Stimulated activated CD8-positive, alpha-beta memory T cell treated with anti-CD3 and anti-CD28 coated beads, Interleukin-7, amount 100 ng/mL, for 4 hours (primary cell): ENCODE measurements around the gene KAT2B.
"Not testable (repeated sequence)": the region's sequence is repeated elsewhere in the genome, so short reads cannot be mapped to it uniquely, and the experiment has no call there.

Experiments
- DNase-seq, 2 donors: peaks; one replicate each; pipeline ENCODE4 v3.0.0-alpha.2; 2020; ENCODE audit warnings: low read depth in 2 of 2

KAT2B gene

GRCh38 chr3:20039765-20040547, at the start of gene KAT2B:
Gene KAT2B, plus strand, starts transcription at chr3:20040446. Its CDS starts 32 bp downstream, at chr3:20040478.
- peak; percentile 68 to 81 for DNase-seq

DNA sequence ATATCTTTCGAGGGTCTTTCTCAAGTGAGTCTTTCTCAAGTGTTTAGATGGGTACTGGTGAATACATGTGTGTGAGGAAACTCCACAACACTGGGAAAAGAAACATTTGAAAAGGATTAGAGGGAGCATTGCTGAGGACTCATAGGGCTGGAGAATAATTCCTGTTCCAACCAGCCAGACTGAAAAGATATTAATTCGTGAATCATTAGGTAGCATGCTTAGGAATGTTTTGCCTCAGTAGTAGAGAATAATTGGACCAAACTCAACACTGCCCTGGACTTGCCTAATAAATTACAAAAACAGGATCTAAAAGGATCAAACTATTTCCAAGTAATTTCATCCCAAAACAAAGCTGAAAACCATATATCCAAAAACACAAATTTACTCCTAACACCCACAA, 45.5 kb upstream of the KAT2B start:
- no peak for DNase-seq

- DNase-seq = no peak
Measured at GRCh38 chr3:19997502-19997901, 42.7 kb upstream of the KAT2B start.

GRCh38 chr3:20001932-20002331, 38.3 kb upstream of the KAT2B start:
- no peak for DNase-seq

GRCh38 chr3:20007960-20008359, 32.3 kb upstream of the KAT2B start:
- DNase-seq = no peak

DNA sequence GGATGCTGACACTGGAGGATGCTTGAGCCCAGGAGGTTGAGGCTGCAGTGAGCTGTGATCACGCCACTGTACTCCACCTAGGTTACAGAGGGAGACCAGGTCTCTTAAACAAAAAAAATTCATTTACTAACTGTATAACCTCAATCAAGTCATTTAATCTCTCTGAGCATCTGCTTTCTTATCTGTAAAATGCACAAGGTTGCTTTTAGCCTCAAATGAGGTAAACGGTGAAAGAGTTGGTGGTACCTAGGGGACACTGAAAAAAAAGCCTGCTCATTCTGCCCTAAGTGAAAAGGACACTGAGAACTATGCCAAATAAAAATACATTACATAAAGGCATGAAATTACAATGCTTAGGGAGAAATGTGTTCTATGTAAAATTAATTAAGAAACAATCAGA, 31.6 kb upstream of the KAT2B start:
- no peak for DNase-seq

DNA sequence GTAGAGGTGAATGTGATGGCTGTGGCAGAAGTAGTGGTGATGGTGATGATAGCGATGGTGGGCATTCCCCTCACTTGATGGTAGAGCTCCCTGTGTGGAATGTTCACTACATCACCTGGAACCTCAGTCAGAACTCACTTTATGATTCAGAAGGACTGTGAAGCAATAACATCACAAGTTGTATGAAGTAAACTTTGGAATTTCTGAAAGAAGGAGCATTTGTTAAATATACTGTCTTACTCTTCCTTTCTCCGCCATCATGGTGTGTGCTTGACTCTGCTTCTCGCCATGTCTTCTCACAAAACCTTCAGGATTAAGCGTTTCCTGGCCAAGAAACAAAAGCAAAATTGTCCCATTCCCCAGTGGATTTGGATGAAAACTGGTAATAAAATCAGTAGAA, 28.1 kb upstream of the KAT2B start, which contains the start of gene PP2D1:
Gene PP2D1 (minus strand): TSS at position 101 of the 400 bp plus-strand sequence. CDS start 192 bp downstream, outside the sequence.
- DNase-seq = no peak

DNA sequence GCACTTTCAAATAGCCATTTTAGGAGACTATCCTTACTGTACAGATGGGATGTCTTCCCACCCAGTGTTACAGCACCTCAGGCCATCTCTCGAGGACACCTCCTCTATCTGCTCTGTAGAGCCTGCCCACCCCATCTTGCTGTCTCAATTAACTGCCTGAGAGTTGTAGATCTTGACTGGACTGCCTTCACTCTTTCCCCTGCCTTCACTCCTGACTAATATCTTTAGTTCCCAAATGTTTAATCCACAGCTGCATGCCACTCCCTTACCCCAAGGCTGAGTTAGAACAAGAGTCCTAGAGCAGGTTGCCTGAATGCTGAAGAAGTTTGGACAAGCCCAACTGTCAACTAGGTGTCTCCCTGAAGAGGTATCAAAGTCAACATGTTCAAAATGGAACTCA, 26.9 kb upstream of the KAT2B start:
- DNase-seq = no peak

GRCh38 chr3:20015525-20015924, 24.7 kb upstream of the KAT2B start:
- DNase-seq = no peak

GRCh38 chr3:20016076-20016475, 24.2 kb upstream of the KAT2B start:
- DNase-seq = not testable (repeated sequence)

- no peak for DNase-seq
Measured at GRCh38 chr3:20022954-20023622, 17.2 kb upstream of the KAT2B start.

DNA sequence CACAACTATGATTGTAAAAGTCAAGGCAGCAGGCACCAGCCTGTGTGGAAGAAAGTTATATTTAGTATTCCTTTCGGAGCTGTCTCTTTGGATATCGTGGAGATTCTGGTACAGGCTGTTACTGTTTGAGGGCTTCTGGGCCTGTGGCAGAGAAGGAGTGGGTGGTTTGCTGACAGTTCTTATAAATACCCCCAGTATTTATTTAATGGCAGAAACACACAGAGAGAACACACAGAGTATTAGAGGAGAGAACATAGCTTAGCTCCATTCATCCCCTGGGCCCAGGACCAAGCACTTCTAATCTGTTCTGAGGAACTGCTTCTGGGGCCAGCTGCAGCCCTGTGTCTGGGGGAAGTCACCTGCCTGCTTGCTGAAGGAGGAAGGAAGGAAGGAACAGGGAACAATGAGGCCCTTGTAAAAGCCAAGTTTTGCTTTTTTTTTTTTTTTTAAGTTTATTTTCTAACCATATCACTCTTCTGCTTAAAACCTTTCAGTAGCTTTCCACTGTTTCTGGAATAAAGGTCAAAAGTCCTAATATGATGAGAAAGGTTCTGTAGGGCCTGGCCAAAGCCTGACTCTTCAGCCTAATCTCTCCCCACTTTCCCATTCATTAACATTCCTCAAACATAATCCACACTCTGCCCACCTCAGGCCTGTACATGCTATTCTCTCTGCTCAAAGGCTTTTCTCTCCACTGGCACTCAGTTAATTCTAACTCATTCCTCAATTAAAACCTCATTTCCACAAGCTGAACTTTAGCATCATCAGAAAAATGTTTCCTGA, 16.4 kb upstream of the KAT2B start:
- DNase-seq = no peak

DNA sequence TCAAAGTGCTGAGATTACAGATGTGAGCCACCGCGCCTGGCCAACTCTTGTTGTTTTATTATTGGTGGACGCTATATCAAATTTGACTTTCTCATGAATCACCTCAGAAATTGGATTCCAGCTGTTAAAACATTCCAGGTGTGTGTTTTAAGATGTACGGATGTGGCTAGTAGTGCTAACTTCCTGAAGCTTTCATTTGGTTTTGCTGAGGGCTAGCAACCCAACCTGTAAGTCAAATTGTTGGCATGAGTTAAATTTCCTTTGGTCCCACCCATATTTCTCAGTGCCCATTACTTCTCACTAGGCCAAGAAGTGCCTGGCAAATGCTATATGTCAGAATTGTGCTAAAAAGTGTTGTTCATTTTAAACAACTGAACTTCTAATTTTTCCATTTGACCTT, 13.1 kb upstream of the KAT2B start:
- no peak for DNase-seq

GRCh38 chr3:20028905-20029331, 11.3 kb upstream of the KAT2B start:
- DNase-seq = no peak

- DNase-seq = not testable (repeated sequence)
Measured at GRCh38 chr3:20031939-20032338, 8.3 kb upstream of the KAT2B start.

DNA sequence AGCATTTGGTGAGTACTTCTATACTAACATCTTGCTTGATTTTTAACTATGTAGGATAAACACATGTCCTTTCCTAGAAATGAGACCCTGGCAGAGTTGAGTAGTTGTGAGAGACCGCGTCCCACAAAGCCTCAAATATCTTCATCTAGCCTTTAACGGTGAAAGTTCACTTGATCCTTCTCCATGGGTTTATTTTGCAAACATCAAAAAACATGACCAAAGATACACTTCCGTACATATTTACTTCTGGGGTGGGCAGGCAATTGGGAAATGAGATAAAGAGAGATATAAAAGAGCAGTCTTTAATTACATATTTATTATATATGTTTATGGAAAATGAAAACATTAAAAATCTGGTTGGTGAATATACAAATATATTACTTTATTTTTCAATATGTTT, 5.2 kb upstream of the KAT2B start:
- no peak for DNase-seq

GRCh38 chr3:20037255-20037996, 2.8 kb upstream of the KAT2B start:
- no peak for DNase-seq

DNA sequence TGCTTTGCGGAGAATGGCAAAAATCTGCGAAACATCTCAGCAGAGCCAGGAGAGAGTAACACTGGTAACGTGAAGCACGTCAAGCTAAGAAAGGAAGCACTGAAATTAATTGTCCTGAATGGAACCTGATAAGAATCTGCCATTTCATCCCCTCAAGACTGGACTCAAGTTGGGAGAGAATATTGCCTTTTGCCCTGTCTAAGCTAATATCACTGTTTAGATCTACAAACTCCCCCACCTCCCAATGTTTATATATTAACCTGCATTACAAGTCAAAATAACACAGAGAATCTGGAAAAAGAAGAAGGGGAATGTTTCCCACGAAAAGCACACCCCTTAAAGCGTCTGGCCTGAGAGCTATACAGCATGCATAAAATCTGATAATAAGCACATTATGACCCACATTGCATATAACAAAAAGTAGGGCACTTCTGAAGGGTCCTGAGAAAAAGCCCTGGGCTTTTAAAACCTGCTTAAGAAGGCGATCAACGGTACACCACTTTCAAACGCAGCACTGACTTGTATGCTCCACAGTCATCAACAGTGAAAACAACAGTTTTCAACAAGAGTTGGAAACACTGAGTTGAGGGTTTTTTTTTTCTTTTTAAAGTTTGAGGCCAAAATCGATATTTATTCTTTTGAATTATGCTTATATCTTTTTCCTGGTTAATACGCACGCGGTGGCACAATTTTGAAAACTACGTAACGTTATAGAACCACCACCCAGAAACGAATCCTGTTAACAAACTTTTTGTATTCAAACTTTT, 1.4 kb upstream of the KAT2B start:
- no peak for DNase-seq

DNA sequence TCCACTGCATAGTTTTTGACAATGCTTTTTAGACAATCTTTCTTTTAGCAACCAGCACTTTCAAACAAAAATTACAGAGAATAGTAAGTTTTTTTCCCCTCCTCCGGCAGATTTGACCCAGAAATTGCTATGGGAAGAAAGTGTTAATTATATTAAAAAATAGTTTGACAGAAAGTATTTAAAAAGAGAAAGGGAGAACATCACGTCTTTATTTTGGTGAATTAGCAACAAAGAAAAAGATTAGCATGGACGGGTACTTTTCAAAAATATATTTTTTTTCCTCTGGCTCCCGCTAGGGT, 831 bp upstream of the KAT2B start:
- DNase-seq = no peak

DNA sequence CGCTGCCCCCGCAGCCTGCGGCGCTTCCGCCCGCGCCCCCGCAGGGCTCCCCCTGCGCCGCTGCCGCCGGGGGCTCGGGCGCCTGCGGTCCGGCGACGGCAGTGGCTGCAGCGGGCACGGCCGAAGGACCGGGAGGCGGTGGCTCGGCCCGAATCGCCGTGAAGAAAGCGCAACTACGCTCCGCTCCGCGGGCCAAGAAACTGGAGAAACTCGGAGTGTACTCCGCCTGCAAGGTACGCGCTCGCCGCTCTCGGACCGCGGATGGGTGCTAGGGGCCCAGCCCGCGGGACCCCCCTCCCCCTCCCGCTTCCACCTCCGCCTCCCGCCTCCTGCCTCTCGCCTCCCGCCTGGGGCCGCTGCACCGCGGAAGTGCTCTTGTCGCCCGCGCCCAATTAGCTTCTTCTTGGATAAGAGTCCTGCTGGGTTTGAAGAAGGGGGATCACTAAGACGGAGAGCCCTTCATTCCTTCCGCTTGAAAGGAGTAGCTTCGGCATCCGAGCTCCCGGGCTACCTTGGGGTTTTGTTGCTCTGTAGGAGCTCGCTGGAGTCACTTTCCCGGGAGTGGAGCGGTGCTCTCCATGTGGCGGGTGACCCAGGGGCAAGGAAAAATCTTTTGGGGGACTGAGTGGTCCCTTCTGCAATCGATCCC, 426 bp downstream of the KAT2B start:
- DNase-seq = peak; percentile 29 to 58
